Upper lobe of right lung (tissue), 1 donor: ENCODE results near the gene FBLN7. TPM values are rescaled to one million over a fixed set of nuclear protein-coding genes. Genes with fewer than 3 reads are reported as not detected.

Experiments used
- total RNA-seq: library from RNA; stranded (reverse); fragmentation: NEBNext Ultra II Directional; extraction: Animal tissue kit (Norgen Biotek cat#: 25700); gene quantifications from one replicate; pipeline ENCODE4 v1.2.1, GENCODE V29; 2021
- donor health status: DM: no; HTN: yes; CAD: no; lungs with severe emphysema.

Gene FBLN7
- total RNA-seq, 1 donor from 2014 or later, result 5.4 TPM

Other genes starting within 250 kb of the FBLN7 start
- gene MERTK, start 239.8 kb upstream of the FBLN7 start, total RNA-seq, result 17.3 TPM
- 28.0 TPM for gene TMEM87B, start 83.1 kb upstream of the FBLN7 start, total RNA-seq
- gene ZC3H8, start 116.7 kb downstream of the FBLN7 start, total RNA-seq, result 5.2 TPM
- 16.6 TPM for gene ZC3H6, start 137.2 kb downstream of the FBLN7 start, total RNA-seq